A673 (cell line): ENCODE measurements around the gene RFX5.

Experiments
- EZH2 ChIP-seq: fragments of 200-600 bp; sonication (generic); IDR thresholded peaks from 2 replicates; pipeline ENCODE4 v1.6.1; 2017; ENCODE audit warnings: borderline replicate concordance, low read depth, mild to moderate bottlenecking, mixed read lengths, antibody characterized with exemption, low read length; ENCODE audit not compliant: poor library complexity, severe bottlenecking
- TF ChIP-seq, protein P1 (sequence below): fragments of 300-800, 200-600 bp; sonication (generic); conservative IDR thresholded peaks from 2 replicates; pipeline ENCODE4 v1.5.1; 2017; ENCODE audit warnings: low read depth, mild to moderate bottlenecking, antibody characterized with exemption, low read length, moderate library complexity, mixed read lengths

DNA sequence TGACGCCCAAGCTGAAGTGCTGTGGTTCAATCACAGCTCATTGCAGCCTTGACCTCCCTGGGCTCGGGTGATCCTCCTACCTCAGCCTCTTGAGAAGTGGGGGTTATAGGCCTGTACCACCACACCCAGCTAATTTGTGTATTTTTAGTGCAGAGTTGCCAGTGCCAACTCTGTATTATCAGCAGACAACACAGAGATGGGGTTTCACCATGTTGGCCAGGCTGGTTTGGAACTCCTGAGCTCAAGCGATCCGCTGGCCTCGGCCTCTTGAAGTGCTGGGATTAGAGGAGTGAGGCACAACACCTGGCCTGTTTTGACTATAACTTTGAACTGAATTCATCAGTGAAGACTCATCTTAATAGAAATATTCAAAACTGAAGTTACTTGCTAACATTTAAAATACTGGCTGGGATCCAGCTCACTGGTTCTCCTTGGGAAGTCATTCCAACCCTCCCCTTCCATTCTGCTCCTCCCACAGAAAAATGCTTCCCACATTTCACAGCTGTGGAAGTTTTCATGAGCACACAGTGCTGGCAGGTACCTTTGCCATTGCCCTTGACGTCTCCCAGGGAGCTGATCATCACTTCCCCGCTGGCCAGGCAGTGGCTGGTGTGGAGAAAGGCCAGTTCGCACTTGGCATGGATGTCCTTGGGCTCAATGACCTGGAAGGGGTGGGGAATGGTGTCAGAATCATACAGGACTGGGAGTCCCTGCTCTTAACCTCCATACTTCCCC lies 20.8 kb upstream of the RFX5 start:
- TF ChIP-seq, protein P1, sequence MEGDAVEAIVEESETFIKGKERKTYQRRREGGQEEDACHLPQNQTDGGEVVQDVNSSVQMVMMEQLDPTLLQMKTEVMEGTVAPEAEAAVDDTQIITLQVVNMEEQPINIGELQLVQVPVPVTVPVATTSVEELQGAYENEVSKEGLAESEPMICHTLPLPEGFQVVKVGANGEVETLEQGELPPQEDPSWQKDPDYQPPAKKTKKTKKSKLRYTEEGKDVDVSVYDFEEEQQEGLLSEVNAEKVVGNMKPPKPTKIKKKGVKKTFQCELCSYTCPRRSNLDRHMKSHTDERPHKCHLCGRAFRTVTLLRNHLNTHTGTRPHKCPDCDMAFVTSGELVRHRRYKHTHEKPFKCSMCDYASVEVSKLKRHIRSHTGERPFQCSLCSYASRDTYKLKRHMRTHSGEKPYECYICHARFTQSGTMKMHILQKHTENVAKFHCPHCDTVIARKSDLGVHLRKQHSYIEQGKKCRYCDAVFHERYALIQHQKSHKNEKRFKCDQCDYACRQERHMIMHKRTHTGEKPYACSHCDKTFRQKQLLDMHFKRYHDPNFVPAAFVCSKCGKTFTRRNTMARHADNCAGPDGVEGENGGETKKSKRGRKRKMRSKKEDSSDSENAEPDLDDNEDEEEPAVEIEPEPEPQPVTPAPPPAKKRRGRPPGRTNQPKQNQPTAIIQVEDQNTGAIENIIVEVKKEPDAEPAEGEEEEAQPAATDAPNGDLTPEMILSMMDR, result no peak
- TF ChIP-seq EZH2, result no peak
